ENCODE measurements around the gene HAUS3. TPM values are rescaled to one million over a fixed set of nuclear protein-coding genes. Genes with fewer than 3 reads are reported as not detected.
"Not testable (repeated sequence)": the region's sequence is repeated elsewhere in the genome, so short reads cannot be mapped to it uniquely, and the experiment has no call there.

Gene HAUS3
- total RNA-seq, 1 experiment from 2014 or later = 8.5 TPM

GRCh38 chr4:2283199-2283711, 41.3 kb upstream of the HAUS3 start:
- DNase-seq = no peak

GRCh38 chr4:2281575-2282343, 39.8 kb upstream of the HAUS3 start:
- Histone ChIP-seq H3K27me3 (ENCODE audit: control insufficient read depth, insufficient read depth, low read length) (no peaks in the 10 kb centered on the region), H3K36me3 (replicated peaks; ENCODE audit: control insufficient read depth, insufficient read depth, low read length) (no peaks in the 10 kb centered on the region), H3K4me3 (ENCODE audit: insufficient read depth, low read depth, low read length) (no peak overlapping the region)
- DNase-seq = no peak

More at GRCh38 chr4:2283199-2283711, 41.3 kb upstream of the HAUS3 start:
- H3K4me3 ChIP-seq (ENCODE audit: insufficient read depth, low read depth, low read length) = no peak overlapping the region
- no peaks in the 10 kb centered on the region for H3K27me3 ChIP-seq (ENCODE audit: control insufficient read depth, insufficient read depth, low read length)
- H3K36me3 ChIP-seq (replicated peaks; ENCODE audit: control insufficient read depth, insufficient read depth, low read length) = no peaks in the 10 kb centered on the region

GRCh38 chr4:2280531-2281300, 38.8 kb upstream of the HAUS3 start:
- H3K4me3 ChIP-seq (ENCODE audit: insufficient read depth, low read depth, low read length) = no peak overlapping the region
- DNase-seq = no peak
- H3K36me3 ChIP-seq (replicated peaks; ENCODE audit: control insufficient read depth, insufficient read depth, low read length) = no peaks in the 10 kb centered on the region
- no peaks in the 10 kb centered on the region for H3K27me3 ChIP-seq (ENCODE audit: control insufficient read depth, insufficient read depth, low read length)

GRCh38 chr4:2277956-2278355, 36.0 kb upstream of the HAUS3 start:
- no peaks in the 10 kb centered on the region for H3K27me3 ChIP-seq (ENCODE audit: control insufficient read depth, insufficient read depth, low read length)
- DNase-seq = no peak
- no peaks in the 10 kb centered on the region for H3K36me3 ChIP-seq (replicated peaks; ENCODE audit: control insufficient read depth, insufficient read depth, low read length)
- H3K4me3 ChIP-seq (ENCODE audit: insufficient read depth, low read depth, low read length) = no peak overlapping the region

- Histone ChIP-seq H3K36me3 (replicated peaks; ENCODE audit: control insufficient read depth, insufficient read depth, low read length) (no peaks in the 10 kb centered on the region), H3K27me3 (ENCODE audit: control insufficient read depth, insufficient read depth, low read length) (no peaks in the 10 kb centered on the region), H3K4me3 (ENCODE audit: insufficient read depth, low read depth, low read length) (no peak overlapping the region)
- no peak for DNase-seq
These were observed 34.8 kb upstream of the HAUS3 start for GRCh38 chr4:2276581-2277325.

GRCh38 chr4:2275546-2276251, 33.8 kb upstream of the HAUS3 start:
- no peaks in the 10 kb centered on the region for H3K27me3 ChIP-seq (ENCODE audit: control insufficient read depth, insufficient read depth, low read length)
- H3K36me3 ChIP-seq (replicated peaks; ENCODE audit: control insufficient read depth, insufficient read depth, low read length) = no peaks in the 10 kb centered on the region
- H3K4me3 ChIP-seq (ENCODE audit: insufficient read depth, low read depth, low read length) = no peak overlapping the region
- DNase-seq = no peak

GRCh38 chr4:2275044-2275397, 33.1 kb upstream of the HAUS3 start:
- H3K27me3 ChIP-seq (ENCODE audit: control insufficient read depth, insufficient read depth, low read length); H3K36me3 ChIP-seq (replicated peaks; ENCODE audit: control insufficient read depth, insufficient read depth, low read length); DNase-seq: not testable (repeated sequence)

GRCh38 chr4:2274320-2275043, 32.6 kb upstream of the HAUS3 start:
- H3K36me3 ChIP-seq (replicated peaks; ENCODE audit: control insufficient read depth, insufficient read depth, low read length) = no peaks in the 10 kb centered on the region
- no peak overlapping the region for H3K4me3 ChIP-seq (ENCODE audit: insufficient read depth, low read depth, low read length)
- H3K27me3 ChIP-seq (ENCODE audit: control insufficient read depth, insufficient read depth, low read length) = no peaks in the 10 kb centered on the region
- DNase-seq = no peak

More at GRCh38 chr4:2275044-2275397, 33.1 kb upstream of the HAUS3 start:
- not testable (repeated sequence) for H3K4me3 ChIP-seq (ENCODE audit: insufficient read depth, low read depth, low read length)

- no peak for DNase-seq
- no peaks in the 10 kb centered on the region for H3K27me3 ChIP-seq (ENCODE audit: control insufficient read depth, insufficient read depth, low read length)
- H3K4me3 ChIP-seq (ENCODE audit: insufficient read depth, low read depth, low read length) = no peak overlapping the region
- no peaks in the 10 kb centered on the region for H3K36me3 ChIP-seq (replicated peaks; ENCODE audit: control insufficient read depth, insufficient read depth, low read length)
These were observed 31.9 kb upstream of the HAUS3 start for GRCh38 chr4:2273657-2274319.

- Histone ChIP-seq H3K4me3 (ENCODE audit: insufficient read depth, low read depth, low read length) (no peak overlapping the region), H3K27me3 (ENCODE audit: control insufficient read depth, insufficient read depth, low read length) (no peaks in the 10 kb centered on the region), H3K36me3 (replicated peaks; ENCODE audit: control insufficient read depth, insufficient read depth, low read length) (no peaks in the 10 kb centered on the region)
- no peak for DNase-seq
These were observed 31.3 kb upstream of the HAUS3 start for GRCh38 chr4:2273221-2273620.

GRCh38 chr4:2272828-2273120, 30.9 kb upstream of the HAUS3 start:
- Histone ChIP-seq H3K4me3 (ENCODE audit: insufficient read depth, low read depth, low read length) (no peak overlapping the region), H3K36me3 (replicated peaks; ENCODE audit: control insufficient read depth, insufficient read depth, low read length) (no peaks in the 10 kb centered on the region)
- no peak for DNase-seq

GRCh38 chr4:2272026-2272827, 30.3 kb upstream of the HAUS3 start:
- no peak for DNase-seq
- no peaks in the 10 kb centered on the region for H3K27me3 ChIP-seq (ENCODE audit: control insufficient read depth, insufficient read depth, low read length)
- H3K36me3 ChIP-seq (replicated peaks; ENCODE audit: control insufficient read depth, insufficient read depth, low read length) = no peaks in the 10 kb centered on the region
- H3K4me3 ChIP-seq (ENCODE audit: insufficient read depth, low read depth, low read length) = no peak overlapping the region

More at GRCh38 chr4:2272828-2273120, 30.9 kb upstream of the HAUS3 start:
- no peaks in the 10 kb centered on the region for H3K27me3 ChIP-seq (ENCODE audit: control insufficient read depth, insufficient read depth, low read length)

All from H7 (cell line).